HG02763 (cell line): Measurements from ENCODE around the gene FLNB.

ENCODE experiments used
- ATAC-seq: cut with Tn5 transposase; IDR thresholded peaks from one replicate; pipeline ENCODE4 v1.9.1; 2021; ENCODE audit warnings: mild to moderate bottlenecking, moderate library complexity; ENCODE audit not compliant: unreplicated experiment

FLNB gene

GRCh38 chr3:58177747-58178527 lies 169.7 kb downstream of the FLNB start:
- peak; percentile 80 for ATAC-seq

- ATAC-seq: no peak
These were observed 170.5 kb downstream of the FLNB start for GRCh38 chr3:58178528-58179234.

- no peak for ATAC-seq
These were observed 171.2 kb downstream of the FLNB start for GRCh38 chr3:58179235-58180098.

GRCh38 chr3:58180099-58180880 lies 172.1 kb downstream of the FLNB start:
- ATAC-seq: no peak

GRCh38 chr3:58180940-58181587 lies 172.8 kb downstream of the FLNB start:
- no peak for ATAC-seq

GRCh38 chr3:58183221-58183620 lies 175.0 kb downstream of the FLNB start:
- no peak for ATAC-seq

- ATAC-seq: no peak
These were observed 175.7 kb downstream of the FLNB start for GRCh38 chr3:58183891-58184290.

GRCh38 chr3:58184309-58184981 lies 176.2 kb downstream of the FLNB start:
- ATAC-seq: no peak

GRCh38 chr3:58184982-58185360 lies 176.7 kb downstream of the FLNB start:
- ATAC-seq: no peak

- ATAC-seq: no peak
These were observed 179.9 kb downstream of the FLNB start for GRCh38 chr3:58188173-58188564.

GRCh38 chr3:58188921-58189451 lies 180.8 kb downstream of the FLNB start:
- no peak for ATAC-seq

- no peak for ATAC-seq
These were observed 181.5 kb downstream of the FLNB start for GRCh38 chr3:58189691-58190090.

- ATAC-seq: no peak
These were observed 182.1 kb downstream of the FLNB start for GRCh38 chr3:58190291-58190690.

- no peak for ATAC-seq
These were observed 182.7 kb downstream of the FLNB start for GRCh38 chr3:58190882-58191281.

- ATAC-seq: no peak
These were observed 183.3 kb downstream of the FLNB start for GRCh38 chr3:58191361-58191991.

- no peak for ATAC-seq
These were observed 183.8 kb downstream of the FLNB start for GRCh38 chr3:58192069-58192468.

- no peak for ATAC-seq
These were observed 185.6 kb downstream of the FLNB start for GRCh38 chr3:58193682-58194407.

GRCh38 chr3:58197588-58197987 lies 189.4 kb downstream of the FLNB start:
- ATAC-seq: no peak
